Effector CD4-positive, alpha-beta T cell (primary cell): ENCODE results near the gene BLCAP.
"Not testable (repeated sequence)": the region's sequence is repeated elsewhere in the genome, so short reads cannot be mapped to it uniquely, and the experiment has no call there.

Experiments
- DNase-seq: peaks from one replicate; pipeline ENCODE4 v3.0.0-alpha.2; 2020

The BLCAP gene

GRCh38 chr20:37513779-37514359 is 13.8 kb downstream of the BLCAP start:
- no peak for DNase-seq

GRCh38 chr20:37511610-37512275 is 15.9 kb downstream of the BLCAP start:
- no peak for DNase-seq

GRCh38 chr20:37510226-37510625 is 17.4 kb downstream of the BLCAP start:
- no peak for DNase-seq

- no peak for DNase-seq
Observed at GRCh38 chr20:37506152-37506725, 21.4 kb downstream of the BLCAP start.

- no peak for DNase-seq
Observed at GRCh38 chr20:37505263-37506151, 22.2 kb downstream of the BLCAP start.

- DNase-seq = no peak
Observed at GRCh38 chr20:37504404-37505096, 23.1 kb downstream of the BLCAP start.

- DNase-seq = no peak
Observed at GRCh38 chr20:37503256-37503927, 24.3 kb downstream of the BLCAP start.

- no peak for DNase-seq
Observed at GRCh38 chr20:37502654-37503053, 25.0 kb downstream of the BLCAP start.

- no peak for DNase-seq
Observed at GRCh38 chr20:37501940-37502339, 25.7 kb downstream of the BLCAP start.

- no peak for DNase-seq
Observed at GRCh38 chr20:37500311-37500710, 27.4 kb downstream of the BLCAP start.

GRCh38 chr20:37498066-37498665 is 29.5 kb downstream of the BLCAP start:
- no peak for DNase-seq

GRCh38 chr20:37494796-37495195 is 32.9 kb downstream of the BLCAP start:
- DNase-seq = no peak

- DNase-seq = no peak
Observed at GRCh38 chr20:37494301-37494700, 33.4 kb downstream of the BLCAP start.

- no peak for DNase-seq
Observed at GRCh38 chr20:37492945-37493344, 34.7 kb downstream of the BLCAP start.

- DNase-seq = no peak
Observed at GRCh38 chr20:37492096-37492625, 35.5 kb downstream of the BLCAP start.

GRCh38 chr20:37490663-37491350 is 36.9 kb downstream of the BLCAP start:
- no peak for DNase-seq

- not testable (repeated sequence) for DNase-seq
Observed at GRCh38 chr20:37486209-37486608, 41.5 kb downstream of the BLCAP start.

- DNase-seq = no peak
Observed at GRCh38 chr20:37484331-37484730, 43.3 kb downstream of the BLCAP start.

GRCh38 chr20:37481610-37482009 is 46.1 kb downstream of the BLCAP start:
- DNase-seq = no peak

GRCh38 chr20:37480919-37481318 is 46.8 kb downstream of the BLCAP start:
- DNase-seq = no peak
